DMS153 treated with DMSO at 0.1 percent for 48 hours (cell line): ENCODE results near the gene CD82.
"Not testable (repeated sequence)": the region's sequence is repeated elsewhere in the genome, so short reads cannot be mapped to it uniquely, and the experiment has no call there.

Experiments used
- DNase-seq: peaks from one replicate; lab custom pipeline; 2025; ENCODE audit not compliant: unreplicated experiment; lab: John Stamatoyannopoulos, UW

CD82 gene

GRCh38 chr11:44559207-44559939 lies 6.1 kb upstream of the CD82 start:
- DNase-seq: no peak

- not testable (repeated sequence) for DNase-seq
These were observed 5.5 kb upstream of the CD82 start for GRCh38 chr11:44559940-44560300.

DNA sequence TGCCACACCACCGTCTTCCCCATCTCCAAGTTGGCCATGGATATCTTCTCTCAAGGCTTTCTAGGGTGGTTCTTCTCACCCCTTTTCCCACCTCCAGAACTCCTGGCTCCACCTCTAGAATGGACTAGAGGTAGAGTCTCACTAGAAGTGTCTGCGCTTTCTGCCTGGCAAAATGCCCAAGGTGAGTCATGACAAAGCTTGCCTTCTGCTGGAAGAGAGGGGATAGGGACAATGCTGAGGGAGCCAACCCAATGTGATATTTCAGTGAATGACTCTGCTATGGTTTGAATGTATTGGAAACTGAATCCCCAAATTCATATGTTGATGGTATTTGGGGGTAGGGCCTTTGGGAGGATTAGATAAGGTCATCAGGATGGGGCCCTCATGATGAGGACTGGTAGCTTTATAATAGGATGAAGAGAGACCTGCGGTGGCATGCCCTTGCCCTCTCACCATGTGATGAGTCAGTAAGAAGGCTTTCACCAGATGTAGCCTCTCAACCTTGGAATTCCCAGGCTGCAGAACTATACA lies 4.1 kb upstream of the CD82 start:
- no peak for DNase-seq

DNA sequence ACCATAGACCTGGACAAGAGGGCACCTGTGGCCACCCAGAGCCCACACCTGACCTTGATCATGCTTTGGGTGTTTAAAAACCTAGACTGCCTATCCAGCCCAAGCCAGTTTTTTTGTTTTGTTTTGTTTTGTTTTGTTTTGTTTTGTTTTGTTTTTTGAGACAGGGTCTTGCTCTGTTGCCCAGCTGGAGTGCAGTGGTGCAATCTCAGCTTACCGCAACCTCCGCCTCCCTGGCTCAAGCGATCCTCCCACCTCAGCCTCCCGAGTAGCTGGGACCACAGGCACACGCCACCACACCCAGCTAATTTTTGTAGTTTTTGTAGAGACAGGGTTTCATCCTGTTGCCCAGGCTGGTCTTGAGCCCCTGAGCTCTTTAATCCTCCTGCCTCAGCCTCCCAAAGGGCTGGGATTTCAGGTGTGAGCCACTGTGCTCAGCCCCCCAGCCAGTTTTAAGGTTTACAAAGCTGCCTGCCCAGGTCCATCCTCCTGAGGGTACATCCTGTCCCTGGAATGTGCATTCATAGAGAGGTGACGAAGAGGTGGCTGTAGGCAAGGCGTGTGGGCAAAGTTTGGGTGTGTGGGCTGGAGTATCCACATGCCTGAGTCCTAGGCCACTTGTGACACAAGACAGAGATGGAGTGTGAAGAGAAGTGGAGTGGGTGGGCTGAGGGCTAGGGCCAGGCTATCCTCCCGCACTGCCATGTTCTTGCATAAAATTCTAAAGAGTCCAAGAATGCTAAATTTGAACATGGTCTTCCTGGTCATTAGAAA lies 3.3 kb upstream of the CD82 start:
- no peak for DNase-seq

DNA sequence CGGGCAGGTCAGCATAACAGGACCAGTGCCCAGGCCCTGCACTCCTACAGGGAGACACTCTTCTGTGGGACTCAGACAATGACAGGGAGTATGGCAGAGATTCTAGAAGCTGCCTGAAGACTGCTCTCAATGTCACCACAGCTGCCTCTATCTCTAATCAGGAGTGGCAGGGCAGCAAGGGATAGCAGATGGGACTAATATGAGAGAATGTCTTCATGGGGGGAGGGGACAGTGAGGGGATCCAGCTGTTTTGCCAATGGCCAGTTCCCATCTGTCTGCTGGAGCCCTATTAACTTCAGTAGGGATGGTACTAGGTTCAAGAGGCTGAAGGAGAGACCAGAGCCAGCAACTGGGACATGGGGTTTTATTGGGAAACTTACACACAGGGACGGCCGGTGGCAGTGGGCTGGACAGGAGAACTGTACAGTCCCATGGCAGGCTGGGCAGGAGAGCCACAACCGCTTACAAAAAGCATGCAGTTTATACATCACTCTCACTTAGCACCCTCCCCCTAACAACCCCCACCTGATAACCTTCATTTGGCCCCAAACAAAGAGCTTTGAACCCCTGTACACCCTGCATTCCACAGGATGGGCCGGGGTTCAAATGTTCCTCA lies 2.5 kb upstream of the CD82 start:
- no peak for DNase-seq

GRCh38 chr11:44563711-44564110 lies 1.8 kb upstream of the CD82 start:
- no peak for DNase-seq

DNA sequence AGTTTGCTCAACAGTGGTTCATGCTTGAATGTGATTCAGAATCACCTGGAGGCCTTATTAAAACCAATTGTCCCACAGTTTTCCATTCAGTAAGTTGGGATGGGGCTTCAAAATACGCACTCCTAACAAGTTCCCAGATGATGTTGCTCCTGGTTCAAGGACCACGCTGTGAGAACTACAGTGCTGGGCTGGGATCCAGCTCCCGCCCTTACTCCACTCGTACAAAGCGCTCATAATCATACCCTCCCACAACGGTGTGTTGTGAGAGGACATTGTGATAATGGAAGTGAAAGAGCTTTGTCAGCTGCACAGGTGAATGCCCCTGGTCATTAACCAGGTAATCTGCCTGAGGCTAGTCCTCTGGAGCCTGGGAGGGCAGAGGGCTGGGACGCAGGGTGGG lies 1.3 kb upstream of the CD82 start:
- DNase-seq: peak; percentile 92

DNA sequence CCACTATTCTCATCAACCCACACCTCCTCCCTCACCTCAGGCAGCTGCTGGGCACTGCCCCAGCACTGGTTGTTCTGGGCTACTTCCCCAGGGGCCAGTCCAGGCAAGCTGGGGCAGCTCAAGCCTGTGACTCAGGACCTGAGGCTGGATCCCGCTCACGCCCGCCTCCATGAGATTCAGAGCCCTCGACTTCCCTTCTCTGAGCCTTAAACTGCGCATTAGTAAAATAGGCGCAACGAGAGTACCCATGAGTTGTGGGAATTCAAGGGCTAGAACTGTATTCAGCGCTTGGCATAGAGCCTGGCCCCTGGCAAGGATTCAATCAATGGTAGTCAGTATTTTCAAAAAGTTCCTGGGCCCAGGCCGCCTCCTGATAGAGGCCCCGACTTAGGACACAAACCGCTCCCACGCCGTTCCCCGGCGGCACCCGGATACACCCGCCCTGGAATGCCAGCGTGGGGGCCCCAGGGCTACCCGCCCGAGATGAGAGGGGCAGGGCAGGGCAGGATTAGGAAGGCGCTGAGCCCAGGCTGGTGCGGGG lies 723 bp upstream of the CD82 start:
- DNase-seq: peak; percentile 85

DNA sequence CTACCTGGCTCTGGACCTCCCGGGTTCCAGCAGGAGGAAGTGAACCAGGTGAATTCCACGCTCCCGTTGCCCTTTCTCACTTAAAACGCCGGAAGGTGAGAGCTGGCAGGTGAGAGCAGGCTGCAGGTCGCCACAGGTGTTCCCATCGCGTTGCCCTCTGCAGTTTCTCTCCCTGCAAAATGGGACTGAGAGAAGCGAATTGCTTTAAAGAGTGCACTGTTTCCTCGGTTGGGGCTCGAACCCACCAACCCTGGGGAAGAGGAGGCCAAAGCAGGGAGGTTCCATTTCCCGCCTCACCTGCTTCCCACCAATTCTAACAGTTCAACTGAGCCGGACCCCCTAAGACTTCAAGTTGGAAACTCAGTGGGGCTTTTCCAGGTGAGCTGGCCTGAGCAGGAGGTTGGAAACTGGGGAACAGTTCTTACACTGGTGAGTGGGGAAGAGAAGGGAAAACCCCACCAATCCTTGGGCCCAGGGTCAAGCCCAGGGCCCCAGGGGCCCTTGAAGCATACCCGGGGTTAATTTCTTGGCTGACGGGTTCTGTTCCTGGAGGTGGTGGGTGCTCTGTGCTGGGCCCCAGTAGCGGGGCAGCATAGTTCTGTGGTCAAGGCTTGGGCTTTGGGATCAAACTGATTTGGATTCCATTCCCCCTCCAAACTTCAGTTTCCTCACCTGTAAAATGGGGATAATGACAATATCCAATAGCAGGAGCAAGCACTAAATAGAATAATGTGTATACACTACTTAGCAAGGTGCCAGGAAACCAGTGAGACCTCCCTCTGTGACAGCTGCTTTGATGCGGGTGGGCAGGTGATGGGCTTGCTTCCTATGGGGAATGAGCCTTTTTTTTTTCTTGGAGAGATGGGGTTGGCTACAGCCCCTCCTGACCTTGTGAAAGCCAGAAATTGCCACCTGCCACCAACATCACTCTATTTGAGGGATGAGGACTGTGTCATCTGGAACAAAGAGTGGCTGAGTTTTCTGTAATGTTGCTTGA lies 788 bp downstream of the CD82 start:
- peak; percentile 25 for DNase-seq

DNA sequence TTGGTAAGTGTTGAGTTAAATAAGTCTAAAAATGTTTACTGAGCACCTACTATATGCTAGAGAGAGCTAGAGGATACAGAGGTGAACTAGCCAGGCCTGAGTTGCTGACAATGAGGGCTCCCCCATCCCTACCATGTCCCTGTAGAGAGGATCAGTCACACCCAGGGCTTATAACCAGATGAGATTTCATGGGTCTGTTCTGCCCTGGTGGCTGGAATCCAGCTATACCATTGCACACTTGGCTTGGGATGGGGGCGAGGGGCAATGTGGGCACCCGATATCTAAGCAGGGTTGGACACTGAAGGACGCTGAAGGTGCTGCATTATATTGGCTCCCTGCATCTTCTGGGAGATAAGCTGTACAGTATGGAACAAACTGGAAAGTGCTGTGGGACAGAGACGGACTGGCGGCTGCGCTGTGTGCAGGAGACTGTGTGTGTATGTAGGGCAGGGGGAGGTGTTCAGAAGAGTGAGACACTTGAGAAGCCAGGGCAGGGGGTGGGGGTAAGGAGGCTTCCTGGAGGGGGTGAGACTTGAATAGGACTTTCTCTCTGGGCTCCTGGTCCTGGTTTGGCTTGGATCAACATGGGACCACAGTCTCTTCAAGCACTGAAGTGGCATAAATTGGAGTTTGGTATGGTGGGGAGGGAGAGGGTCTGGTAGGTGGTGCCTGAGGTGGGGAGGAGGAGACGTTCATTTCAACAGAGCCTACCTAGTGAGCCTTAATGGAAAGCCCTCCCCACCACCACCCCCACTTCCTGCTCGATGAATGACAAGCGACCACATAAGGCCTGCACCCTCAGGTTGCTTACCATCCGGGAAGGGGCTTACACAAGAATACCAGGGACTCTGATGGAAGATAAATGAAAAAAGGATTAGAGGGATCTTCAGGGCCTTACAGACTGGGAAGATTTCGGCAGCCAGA lies 1.8 kb downstream of the CD82 start:
- no peak for DNase-seq

GRCh38 chr11:44567876-44568256 lies 2.4 kb downstream of the CD82 start:
- no peak for DNase-seq

DNA sequence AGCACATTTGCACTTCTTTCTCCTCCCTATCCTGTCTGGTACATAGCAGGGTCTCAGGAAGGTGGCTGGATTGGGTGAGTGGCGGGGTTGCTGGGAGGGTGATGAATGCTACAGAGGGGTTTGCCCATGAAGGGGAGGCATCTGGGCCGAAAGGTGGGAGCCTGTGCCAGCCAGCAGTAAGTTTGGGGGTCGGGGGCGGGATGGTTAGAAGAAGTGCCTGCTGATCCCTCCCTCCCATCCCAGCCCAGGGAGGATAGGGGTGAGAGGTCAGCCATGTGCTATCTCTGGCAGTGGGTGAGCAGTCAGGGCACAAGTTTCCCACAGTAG lies 2.8 kb downstream of the CD82 start:
- DNase-seq: no peak

- no peak for DNase-seq
These were observed 3.4 kb downstream of the CD82 start for GRCh38 chr11:44568658-44569473.

GRCh38 chr11:44570411-44571155 lies 5.1 kb downstream of the CD82 start:
- DNase-seq: no peak

DNA sequence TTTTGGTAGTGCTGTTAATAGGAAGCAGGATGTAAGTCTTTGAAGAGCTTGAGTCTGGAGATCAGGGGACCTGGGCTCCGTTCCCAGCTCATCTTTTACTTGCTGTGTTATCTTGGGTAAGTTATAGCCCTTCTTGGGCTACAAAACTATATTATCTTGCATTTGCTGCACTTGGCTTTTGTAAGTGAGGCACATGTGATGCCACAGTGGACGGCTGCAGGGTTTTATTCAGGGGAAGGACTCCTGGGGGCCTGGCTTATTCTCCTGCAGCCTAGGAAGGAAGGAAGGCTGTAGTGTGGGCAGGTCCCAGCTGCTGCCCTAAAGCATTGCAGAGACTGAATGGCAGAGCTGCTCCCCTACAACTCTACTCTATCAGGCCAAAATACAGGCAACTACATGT lies 6.4 kb downstream of the CD82 start:
- no peak for DNase-seq

DNA sequence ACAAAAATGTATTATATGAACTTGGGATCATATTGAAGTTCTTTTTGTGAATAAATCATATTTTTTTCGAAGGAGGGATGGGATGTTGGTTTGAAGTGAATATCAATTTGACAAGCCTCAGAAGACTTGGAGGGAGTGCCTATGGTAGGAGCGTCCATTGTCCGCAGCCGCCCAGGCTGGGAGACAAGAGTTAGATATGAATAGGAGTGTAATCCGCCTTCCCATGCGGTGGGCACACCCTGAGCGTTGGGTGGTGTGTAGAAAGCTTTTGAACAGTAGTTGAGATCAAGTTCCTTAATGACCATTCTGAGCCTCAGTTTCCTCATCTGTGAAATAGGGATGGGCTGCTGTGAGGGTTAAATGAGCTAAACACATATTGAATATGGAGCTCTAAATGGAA lies 7.0 kb downstream of the CD82 start:
- no peak for DNase-seq

- no peak for DNase-seq
These were observed 7.4 kb downstream of the CD82 start for GRCh38 chr11:44572884-44573283.

DNA sequence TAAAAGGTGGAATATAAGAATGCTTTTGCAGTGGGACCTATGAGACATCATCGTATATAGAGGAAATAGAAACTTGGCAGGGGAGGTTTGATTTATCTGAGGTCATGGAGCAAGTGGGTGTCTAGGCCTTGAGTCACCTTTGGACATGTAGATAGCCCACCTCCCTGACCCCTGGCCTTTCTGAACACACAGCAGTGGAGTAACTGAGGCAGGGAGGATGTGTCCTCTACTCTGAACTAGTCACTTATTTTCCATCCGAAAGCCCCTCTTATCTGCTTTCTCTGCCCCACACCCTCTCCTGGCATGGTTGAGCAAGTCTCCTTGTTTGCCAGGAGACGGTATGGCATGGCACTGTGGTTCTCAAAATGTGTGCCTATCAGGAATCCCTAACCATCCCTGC lies 7.9 kb downstream of the CD82 start:
- no peak for DNase-seq
